Liver (tissue), 9 donors: Measurements from ENCODE around the gene ARHGEF10L. TPM values are rescaled to one million over a fixed set of nuclear protein-coding genes. Genes with fewer than 3 reads are reported as not detected.

Experiments
- DNase-seq: peaks from one replicate; pipeline ENCODE4 v3.0.0-alpha.2; 2017; ENCODE audit warnings: low spot score
- H3K27ac ChIP-seq, 2 donors: one replicate each; pipeline ENCODE4 v1.7.0; 2013; ENCODE audit warnings: inconsistent platforms in 2 of 2, low read length in 2 of 2, control low read depth in 1 of 2, low read depth in 1 of 2, mild to moderate bottlenecking in 1 of 2
- H3K27me3 ChIP-seq, 4 donors: one replicate each; pipeline versions ENCODE4 v1.6.1 to v1.7.0; 2013; ENCODE audit warnings: low read length in 3 of 4, inconsistent platforms in 1 of 4, mild to moderate bottlenecking in 1 of 4, moderate library complexity in 1 of 4; ENCODE audit not compliant: control insufficient read depth in 4 of 4, insufficient read depth in 4 of 4
- H3K36me3 ChIP-seq, 4 donors: one replicate each; pipeline versions ENCODE4 v1.6.1 to v1.7.0; 2013; ENCODE audit warnings: low read length in 3 of 4, mild to moderate bottlenecking in 3 of 4, low read depth in 1 of 4, moderate library complexity in 1 of 4; ENCODE audit not compliant: control insufficient read depth in 4 of 4, insufficient read depth in 3 of 4
- H3K4me1 ChIP-seq, 4 donors: one replicate each; pipeline versions ENCODE4 v1.6.1 to v1.7.0; 2013; ENCODE audit warnings: low read length in 3 of 4, mild to moderate bottlenecking in 3 of 4, moderate library complexity in 1 of 4; ENCODE audit not compliant: control insufficient read depth in 4 of 4, insufficient read depth in 4 of 4
- H3K4me3 ChIP-seq, 3 donors: one replicate each; pipeline versions ENCODE4 v1.6.1 to v1.7.0; 2013; ENCODE audit warnings: low read length in 3 of 3, control low read depth in 1 of 3, low read depth in 1 of 3, mild to moderate bottlenecking in 1 of 3
- H3K9ac ChIP-seq, 2 donors: one replicate each; pipeline ENCODE4 v1.7.0; 2013; ENCODE audit warnings: low read length in 2 of 2, mild to moderate bottlenecking in 2 of 2, moderate library complexity in 2 of 2, control low read depth in 1 of 2, low read depth in 1 of 2
- H3K9me3 ChIP-seq, 4 donors: one replicate each; pipeline versions ENCODE4 v1.6.1 to v1.7.0; 2013; ENCODE audit warnings: low read length in 3 of 4; ENCODE audit not compliant: control insufficient read depth in 4 of 4
- ATF3 ChIP-seq: IDR thresholded peaks from 2 replicates; pipeline ENCODE4 v1.6.1; 2016; ENCODE audit warnings: antibody characterized with exemption
- CTCF ChIP-seq: fragments of 150-350 bp; IDR thresholded peaks from 2 replicates; pipeline ENCODE4 v1.5.1; 2017; ENCODE audit warnings: improper control_type of control experiment, low read depth, low read length; ENCODE audit not compliant: missing input control
- EGR1 ChIP-seq, 2 donors: IDR thresholded peaks; 2 replicates each; pipeline ENCODE4 v1.6.1; 2016 to 2018; ENCODE audit warnings: antibody characterized with exemption in 2 of 2, low read depth in 2 of 2
- FOXA1 ChIP-seq: IDR thresholded peaks from 2 replicates; pipeline ENCODE4 v1.6.1; 2016; ENCODE audit warnings: antibody characterized with exemption
- FOXA2 ChIP-seq: IDR thresholded peaks from 2 replicates; pipeline ENCODE4 v1.6.1; 2016; ENCODE audit warnings: antibody characterized with exemption
- GABPA ChIP-seq, 2 donors: IDR thresholded peaks in 1 of 2; conservative IDR thresholded peaks in 1 of 2; 2 replicates each; pipeline ENCODE4 v1.6.1; 2016; ENCODE audit warnings: antibody characterized with exemption in 2 of 2, mild to moderate bottlenecking in 1 of 2, moderate library complexity in 1 of 2
- HNF4A ChIP-seq, 2 donors: conservative IDR thresholded peaks; 2 replicates each; pipeline ENCODE4 v1.6.1; 2016; ENCODE audit warnings: antibody characterized with exemption in 2 of 2, mild to moderate bottlenecking in 2 of 2
- HNF4G ChIP-seq: IDR thresholded peaks from 2 replicates; pipeline ENCODE4 v1.6.1; 2016; ENCODE audit warnings: antibody characterized with exemption
- JUND ChIP-seq, 2 donors: IDR thresholded peaks; 2 replicates each; pipeline ENCODE4 v1.6.1; 2016; ENCODE audit warnings: antibody characterized with exemption in 2 of 2
- NR2F2 ChIP-seq: IDR thresholded peaks from 2 replicates; pipeline ENCODE4 v1.6.1; 2016; ENCODE audit warnings: antibody characterized with exemption
- RAD21 ChIP-seq, 2 donors: IDR thresholded peaks; 2 replicates each; pipeline ENCODE4 v1.6.1; 2016; ENCODE audit warnings: antibody characterized with exemption in 2 of 2, mild to moderate bottlenecking in 2 of 2
- REST ChIP-seq: IDR thresholded peaks from 2 replicates; pipeline ENCODE4 v1.6.1; 2016; ENCODE audit warnings: antibody characterized with exemption, mild to moderate bottlenecking
- RXRA ChIP-seq, 2 donors: IDR thresholded peaks; 2 replicates each; pipeline ENCODE4 v1.6.1; 2017 to 2018; ENCODE audit warnings: antibody characterized with exemption in 2 of 2, mild to moderate bottlenecking in 1 of 2
- TAF1 ChIP-seq: conservative IDR thresholded peaks from 2 replicates; pipeline ENCODE4 v1.6.1; 2016; ENCODE audit warnings: antibody characterized with exemption, mild to moderate bottlenecking
- YY1 ChIP-seq: IDR thresholded peaks from 2 replicates; pipeline ENCODE4 v1.6.1; 2016; ENCODE audit warnings: antibody characterized with exemption, mild to moderate bottlenecking
- ZBTB33 ChIP-seq: IDR thresholded peaks from 2 replicates; pipeline ENCODE4 v1.6.1; 2016; ENCODE audit warnings: antibody characterized with exemption
- WGBS: extraction: QIAGEN DNeasy Blood & Tissue Kit; methylation state at CpG from one replicate; pipeline ENCODE4 v1.1.7; 2013; 5-methylcytosine and 5-hydroxymethylcytosine counted together
- polyA plus RNA-seq, 2 donors: library from polyadenylated mRNA; stranded (reverse) in 1 of 2; unstranded in 1 of 2; fragments of 200-250 nt in 1 of 2; fragments of >200 nt in 1 of 2; fragmentation: Nextera tagmentation in 1 of 2; extraction: Ambion mirVana in 1 of 2; gene quantifications; one replicate each; pipeline versions ENCODE4 v1.2.1 to v1.2.3, GENCODE V29; 2013 to 2015
- total RNA-seq, 2 donors: library from RNA; depleted of rRNA; stranded (reverse); fragments of >200 nt; gene quantifications; one replicate each; pipeline ENCODE4 v1.2.3, GENCODE V29; 2014
- donor health status: healthy.
- donor health status: healthy.
- donor health status: healthy.
- donor health status: healthy.
- donor health status: healthy.

ARHGEF10L gene
- total and polyA plus RNA-seq, 4 donors = 26.3 to 169 (median 57.5) TPM

GRCh38 chr1:17587693-17588047 lies 48.2 kb downstream of the ARHGEF10L start:
- H3K4me3 ChIP-seq = no peak overlapping the region
- H3K36me3 ChIP-seq = peaks cover 3 to 21% (median 15%) of the 10 kb centered on the region in 4 donors
- 66% methylated on average over 3 of the region's 3 CpGs for WGBS
- no peaks in the 10 kb centered on the region for H3K27me3 ChIP-seq
- peaks cover 42 to 97% (median 85%) of the 10 kb centered on the region in 4 donors for H3K4me1 ChIP-seq
- peak overlapping the region; percentile 59 to 70 for H3K27ac ChIP-seq
- H3K9me3 ChIP-seq = no peaks in the 10 kb centered on the region
- H3K9ac ChIP-seq = peak overlapping the region in 1 of 2 donors; percentile 60
- TF ChIP-seq REST (no peak), FOXA1 (no peak), HNF4G (no peak), EGR1 (IDR thresholded peaks at IDR 0.05; ENCODE audit: low read depth in 2 of 2) (no peak), CTCF (no peak), GABPA (IDR thresholded peaks at IDR 0.05 in 1 of 2, conservative IDR thresholded peaks at IDR 0.05 in 1 of 2) (no peak), ATF3 (no peak), TAF1 (no peak), RAD21 (IDR thresholded peaks at IDR 0.05) (no peak), YY1 (no peak), HNF4A (conservative IDR thresholded peaks at IDR 0.05) (no peak), ZBTB33 (no peak), FOXA2 (no peak), JUND (IDR thresholded peaks at IDR 0.05) (no peak)
- DNase-seq = no peak

GRCh38 chr1:17588048-17588871 lies 48.8 kb downstream of the ARHGEF10L start:
- H3K27ac ChIP-seq = peak overlapping the region; percentile 59 to 70
- H3K4me1 ChIP-seq = peaks cover 41 to 97% (median 87%) of the 10 kb centered on the region in 4 donors
- WGBS = 16% methylated on average over 13 of the region's 13 CpGs
- TF ChIP-seq YY1 (peak; percentile 56), HNF4G (peak; percentile 87), REST (peak; percentile 76), NR2F2 (no peak), RAD21 (IDR thresholded peaks at IDR 0.05) (peak; percentile 29 to 62), EGR1 (IDR thresholded peaks at IDR 0.05; ENCODE audit: low read depth in 2 of 2) (peak in 1 of 2 donors; percentile 72), GABPA (IDR thresholded peaks at IDR 0.05 in 1 of 2, conservative IDR thresholded peaks at IDR 0.05 in 1 of 2) (no peak), JUND (IDR thresholded peaks at IDR 0.05) (peak in 1 of 2 donors; percentile 54), TAF1 (peak; percentile 71), FOXA1 (peak; percentile 24), CTCF (no peak), RXRA (IDR thresholded peaks at IDR 0.05) (peak; percentile 89 to 90)

More at GRCh38 chr1:17588048-17588871, 48.8 kb downstream of the ARHGEF10L start:
- peak; percentile 74 for DNase-seq
- peak overlapping the region in 1 of 2 donors; percentile 63 for H3K9ac ChIP-seq
- peaks cover 3 to 26% (median 17%) of the 10 kb centered on the region in 4 donors for H3K36me3 ChIP-seq
- H3K27me3 ChIP-seq = no peaks in the 10 kb centered on the region
- no peaks in the 10 kb centered on the region for H3K9me3 ChIP-seq
- H3K4me3 ChIP-seq = no peak overlapping the region
